Activated CD8-positive, alpha-beta memory T cell treated with anti-CD3 and anti-CD28 coated beads for 48 hours (primary cell): ENCODE measurements around the gene RAB9A.
A peak's percentile ranks its signal among the peaks of the same experiment; 100 is the strongest.
"Not testable (repeated sequence)": the region's sequence is repeated elsewhere in the genome, so short reads cannot be mapped to it uniquely, and the experiment has no call there.

Source experiments
- DNase-seq, 3 experiments: peaks; one replicate each; pipeline ENCODE4 v3.0.0-alpha.2; 2020; ENCODE audit warnings: low read depth in 2 of 3, low spot score in 2 of 3

The RAB9A gene

GRCh38 chrX:13688958-13689740 is at the start of gene RAB9A:
RAB9A (plus strand) TSS chrX:13689128; CDS start chrX:13708747, 19,619 bp downstream.
- peak; percentile 42 to 78 (median 63) for DNase-seq

GRCh38 chrX:13641684-13642083 is 47.2 kb upstream of the RAB9A start:
- DNase-seq, result not testable (repeated sequence)

- no peak for DNase-seq
Measured at GRCh38 chrX:13645464-13646153, 43.3 kb upstream of the RAB9A start.

- no peak for DNase-seq
Measured at GRCh38 chrX:13646154-13646549, 42.8 kb upstream of the RAB9A start.

- peak in 1 of 3 experiments; percentile 12 for DNase-seq
Measured at GRCh38 chrX:13647709-13648212, 41.2 kb upstream of the RAB9A start.

GRCh38 chrX:13648336-13648735 is 40.6 kb upstream of the RAB9A start:
- not testable (repeated sequence) for DNase-seq

- no peak for DNase-seq
Measured at GRCh38 chrX:13649838-13650237, 39.1 kb upstream of the RAB9A start.

GRCh38 chrX:13650318-13650717 is 38.6 kb upstream of the RAB9A start:
- DNase-seq, result no peak

- DNase-seq, result no peak
Measured at GRCh38 chrX:13651150-13651549, 37.8 kb upstream of the RAB9A start.

- DNase-seq, result no peak
Measured at GRCh38 chrX:13652287-13652793, 36.6 kb upstream of the RAB9A start.

- DNase-seq, result peak; percentile 57 to 95 (median 83)
Measured at GRCh38 chrX:13652850-13653693, 35.9 kb upstream of the RAB9A start, which contains the start of gene TCEANC. TCEANC (plus strand) TSS chrX:13653141; CDS start chrX:13662509, 9,368 bp downstream.

- DNase-seq, result no peak
Measured at GRCh38 chrX:13654116-13654515, 34.8 kb upstream of the RAB9A start.

GRCh38 chrX:13655674-13656073 is 33.3 kb upstream of the RAB9A start:
- no peak for DNase-seq

GRCh38 chrX:13658602-13659001 is 30.3 kb upstream of the RAB9A start:
- no peak for DNase-seq

GRCh38 chrX:13659063-13659462 is 29.9 kb upstream of the RAB9A start:
- no peak for DNase-seq

- DNase-seq, result no peak
Measured at GRCh38 chrX:13661735-13662288, 27.1 kb upstream of the RAB9A start.

GRCh38 chrX:13662355-13662791 is 26.6 kb upstream of the RAB9A start:
- DNase-seq, result no peak

- no peak for DNase-seq
Measured at GRCh38 chrX:13664020-13664419, 24.9 kb upstream of the RAB9A start.

- no peak for DNase-seq
Measured at GRCh38 chrX:13666836-13667235, 22.1 kb upstream of the RAB9A start.

GRCh38 chrX:13667919-13668318 is 21.0 kb upstream of the RAB9A start:
- DNase-seq, result no peak
